ENCODE data around the gene WDR20.

- TF ChIP-seq MYBL2 (CRISPR knock-in tag; IDR thresholded peaks at IDR 0.05) (no peak), CREB1 (CRISPR knock-in tag; IDR thresholded peaks at IDR 0.05) (no peak), NR3C1 (CRISPR knock-in tag; conservative IDR thresholded peaks at IDR 0.05; ENCODE audit: low read depth) (no peak), CTCF (IDR thresholded peaks at IDR 0.05) (no peak), E2F5 (CRISPR knock-in tag; IDR thresholded peaks at IDR 0.05) (no peak), SMAD3 (CRISPR knock-in tag; IDR thresholded peaks at IDR 0.05; ENCODE audit: borderline replicate concordance) (no peak)
Observed at GRCh38 chr14:102097441-102098135, 42.1 kb upstream of the WDR20 start.

Data from WTC11 (cell line).